ENCODE results near the gene FAM43A.

FAM43A gene

GRCh38 chr3:194689493-194689944, 3.8 kb downstream of the FAM43A start:
- no peak overlapping the region for H3K9ac ChIP-seq (ENCODE audit: low read length)
- H3K27ac ChIP-seq (ENCODE audit: low read depth, low read length) = no peak overlapping the region
- no peaks in the 10 kb centered on the region for H3K27me3 ChIP-seq (ENCODE audit: control insufficient read depth in 1 of 2, insufficient read depth in 2 of 2, low read length in 2 of 2)
- no peaks in the 10 kb centered on the region for H3K36me3 ChIP-seq (ENCODE audit: insufficient read depth, low read length)
- peaks cover 26% of the 10 kb centered on the region for H3K4me1 ChIP-seq (ENCODE audit: insufficient read depth, low read length)
- H3K4me3 ChIP-seq (ENCODE audit: low read depth in 1 of 2, low read length in 2 of 2) = peak overlapping the region in 1 of 2 donors; percentile 6
- H3K9me3 ChIP-seq (ENCODE audit: low read length) = no peaks in the 10 kb centered on the region

- H3K4me1 ChIP-seq (ENCODE audit: insufficient read depth, low read length) = peaks cover 21% of the 10 kb centered on the region
- H3K27ac ChIP-seq (ENCODE audit: low read depth, low read length) = no peak overlapping the region
- H3K9me3 ChIP-seq (ENCODE audit: low read length) = no peaks in the 10 kb centered on the region
- no peak overlapping the region for H3K4me3 ChIP-seq (ENCODE audit: low read depth in 1 of 2, low read length in 2 of 2)
- no peaks in the 10 kb centered on the region for H3K27me3 ChIP-seq (ENCODE audit: control insufficient read depth in 1 of 2, insufficient read depth in 2 of 2, low read length in 2 of 2)
- no peak overlapping the region for H3K9ac ChIP-seq (ENCODE audit: low read length)
- H3K36me3 ChIP-seq (ENCODE audit: insufficient read depth, low read length) = no peaks in the 10 kb centered on the region
Measured at GRCh38 chr3:194690501-194691372, 5.1 kb downstream of the FAM43A start.

- Histone ChIP-seq H3K9ac (ENCODE audit: low read length) (no peak overlapping the region), H3K4me3 (ENCODE audit: low read depth in 1 of 2, low read length in 2 of 2) (no peak overlapping the region), H3K9me3 (ENCODE audit: low read length) (no peaks in the 10 kb centered on the region), H3K4me1 (ENCODE audit: insufficient read depth, low read length) (peaks cover 21% of the 10 kb centered on the region), H3K36me3 (ENCODE audit: insufficient read depth, low read length) (no peaks in the 10 kb centered on the region), H3K27ac (ENCODE audit: low read depth, low read length) (no peak overlapping the region), H3K27me3 (ENCODE audit: control insufficient read depth in 1 of 2, insufficient read depth in 2 of 2, low read length in 2 of 2) (no peaks in the 10 kb centered on the region)
Measured at GRCh38 chr3:194691481-194692283, 6.0 kb downstream of the FAM43A start.

- no peaks in the 10 kb centered on the region for H3K27me3 ChIP-seq (ENCODE audit: control insufficient read depth in 1 of 2, insufficient read depth in 2 of 2, low read length in 2 of 2)
- H3K36me3 ChIP-seq (ENCODE audit: insufficient read depth, low read length) = no peaks in the 10 kb centered on the region
Measured at GRCh38 chr3:194696702-194697101, 11.0 kb downstream of the FAM43A start.

GRCh38 chr3:194702545-194702944, 16.9 kb downstream of the FAM43A start:
- H3K36me3 ChIP-seq (ENCODE audit: insufficient read depth, low read length) = no peaks in the 10 kb centered on the region
- H3K4me1 ChIP-seq (ENCODE audit: insufficient read depth, low read length) = no peaks in the 10 kb centered on the region
- H3K9ac ChIP-seq (ENCODE audit: low read length) = no peak overlapping the region
- H3K9me3 ChIP-seq (ENCODE audit: low read length) = no peaks in the 10 kb centered on the region
- H3K27me3 ChIP-seq (ENCODE audit: control insufficient read depth in 1 of 2, insufficient read depth in 2 of 2, low read length in 2 of 2) = no peaks in the 10 kb centered on the region
- H3K27ac ChIP-seq (ENCODE audit: low read depth, low read length) = no peak overlapping the region
- H3K4me3 ChIP-seq (ENCODE audit: low read depth in 1 of 2, low read length in 2 of 2) = no peak overlapping the region

More at GRCh38 chr3:194696702-194697101, 11.0 kb downstream of the FAM43A start:
- Histone ChIP-seq H3K9me3 (ENCODE audit: low read length) (no peaks in the 10 kb centered on the region), H3K4me1 (ENCODE audit: insufficient read depth, low read length) (no peaks in the 10 kb centered on the region), H3K9ac (ENCODE audit: low read length) (no peak overlapping the region), H3K27ac (ENCODE audit: low read depth, low read length) (no peak overlapping the region), H3K4me3 (ENCODE audit: low read depth in 1 of 2, low read length in 2 of 2) (no peak overlapping the region)

GRCh38 chr3:194705227-194705626, 19.5 kb downstream of the FAM43A start:
- no peaks in the 10 kb centered on the region for H3K9me3 ChIP-seq (ENCODE audit: low read length)
- no peaks in the 10 kb centered on the region for H3K36me3 ChIP-seq (ENCODE audit: insufficient read depth, low read length)
- no peaks in the 10 kb centered on the region for H3K4me1 ChIP-seq (ENCODE audit: insufficient read depth, low read length)
- H3K4me3 ChIP-seq (ENCODE audit: low read depth in 1 of 2, low read length in 2 of 2) = no peak overlapping the region
- H3K9ac ChIP-seq (ENCODE audit: low read length) = no peak overlapping the region
- H3K27ac ChIP-seq (ENCODE audit: low read depth, low read length) = no peak overlapping the region
- no peaks in the 10 kb centered on the region for H3K27me3 ChIP-seq (ENCODE audit: control insufficient read depth in 1 of 2, insufficient read depth in 2 of 2, low read length in 2 of 2)

GRCh38 chr3:194705761-194706160, 20.1 kb downstream of the FAM43A start:
- H3K9ac ChIP-seq (ENCODE audit: low read length) = no peak overlapping the region
- no peaks in the 10 kb centered on the region for H3K9me3 ChIP-seq (ENCODE audit: low read length)
- H3K27me3 ChIP-seq (ENCODE audit: control insufficient read depth in 1 of 2, insufficient read depth in 2 of 2, low read length in 2 of 2) = no peaks in the 10 kb centered on the region
- H3K4me1 ChIP-seq (ENCODE audit: insufficient read depth, low read length) = no peaks in the 10 kb centered on the region
- no peak overlapping the region for H3K27ac ChIP-seq (ENCODE audit: low read depth, low read length)
- no peak overlapping the region for H3K4me3 ChIP-seq (ENCODE audit: low read depth in 1 of 2, low read length in 2 of 2)
- no peaks in the 10 kb centered on the region for H3K36me3 ChIP-seq (ENCODE audit: insufficient read depth, low read length)

GRCh38 chr3:194707147-194707540, 21.5 kb downstream of the FAM43A start:
- Histone ChIP-seq H3K9me3 (ENCODE audit: low read length) (no peaks in the 10 kb centered on the region), H3K27me3 (ENCODE audit: control insufficient read depth in 1 of 2, insufficient read depth in 2 of 2, low read length in 2 of 2) (no peaks in the 10 kb centered on the region), H3K4me3 (ENCODE audit: low read depth in 1 of 2, low read length in 2 of 2) (no peak overlapping the region), H3K36me3 (ENCODE audit: insufficient read depth, low read length) (no peaks in the 10 kb centered on the region), H3K27ac (ENCODE audit: low read depth, low read length) (no peak overlapping the region), H3K4me1 (ENCODE audit: insufficient read depth, low read length) (no peaks in the 10 kb centered on the region), H3K9ac (ENCODE audit: low read length) (no peak overlapping the region)

GRCh38 chr3:194711286-194711685, 25.6 kb downstream of the FAM43A start:
- no peak overlapping the region for H3K27ac ChIP-seq (ENCODE audit: low read depth, low read length)
- H3K9ac ChIP-seq (ENCODE audit: low read length) = no peak overlapping the region
- H3K4me3 ChIP-seq (ENCODE audit: low read depth in 1 of 2, low read length in 2 of 2) = no peak overlapping the region
- H3K27me3 ChIP-seq (ENCODE audit: control insufficient read depth in 1 of 2, insufficient read depth in 2 of 2, low read length in 2 of 2) = no peaks in the 10 kb centered on the region
- no peaks in the 10 kb centered on the region for H3K9me3 ChIP-seq (ENCODE audit: low read length)
- no peaks in the 10 kb centered on the region for H3K36me3 ChIP-seq (ENCODE audit: insufficient read depth, low read length)
- no peaks in the 10 kb centered on the region for H3K4me1 ChIP-seq (ENCODE audit: insufficient read depth, low read length)

- no peaks in the 10 kb centered on the region for H3K9me3 ChIP-seq (ENCODE audit: low read length)
- H3K4me1 ChIP-seq (ENCODE audit: insufficient read depth, low read length) = no peaks in the 10 kb centered on the region
- no peaks in the 10 kb centered on the region for H3K36me3 ChIP-seq (ENCODE audit: insufficient read depth, low read length)
- H3K9ac ChIP-seq (ENCODE audit: low read length) = no peak overlapping the region
- no peak overlapping the region for H3K27ac ChIP-seq (ENCODE audit: low read depth, low read length)
- H3K4me3 ChIP-seq (ENCODE audit: low read depth in 1 of 2, low read length in 2 of 2) = no peak overlapping the region
- no peaks in the 10 kb centered on the region for H3K27me3 ChIP-seq (ENCODE audit: control insufficient read depth in 1 of 2, insufficient read depth in 2 of 2, low read length in 2 of 2)
Measured at GRCh38 chr3:194711913-194712312, 26.2 kb downstream of the FAM43A start.

- no peaks in the 10 kb centered on the region for H3K27me3 ChIP-seq (ENCODE audit: control insufficient read depth in 1 of 2, insufficient read depth in 2 of 2, low read length in 2 of 2)
- H3K4me3 ChIP-seq (ENCODE audit: low read depth in 1 of 2, low read length in 2 of 2) = no peak overlapping the region
Measured at GRCh38 chr3:194713299-194714136, 27.8 kb downstream of the FAM43A start.

More at GRCh38 chr3:194713299-194714136, 27.8 kb downstream of the FAM43A start:
- Histone ChIP-seq H3K36me3 (ENCODE audit: insufficient read depth, low read length) (no peaks in the 10 kb centered on the region), H3K9ac (ENCODE audit: low read length) (no peak overlapping the region), H3K27ac (ENCODE audit: low read depth, low read length) (no peak overlapping the region), H3K4me1 (ENCODE audit: insufficient read depth, low read length) (no peaks in the 10 kb centered on the region), H3K9me3 (ENCODE audit: low read length) (no peaks in the 10 kb centered on the region)
